IMR-90 (cell line): ENCODE data around the gene USP10. TPM values are rescaled to one million over a fixed set of nuclear protein-coding genes. Genes with fewer than 3 reads are reported as not detected.

Experiments
- ATAC-seq: fragments of 200-7000 bp; cut with Tn5 transposase; 2 replicates; pipeline ENCODE4 v1.9.1; 2020; ENCODE audit warnings: low read depth, mild to moderate bottlenecking, moderate library complexity
- BruUV-seq: library from RNA; stranded (reverse); fragments of 400-500 nt; replicated peaks from 2 replicates; lab custom pipeline; 2021; lab: Mats Ljungman, UMichigan
- CTCF ChIA-PET: fragments of 300-600 bp; formaldehyde crosslinking; extraction: SDS; loops from one replicate; lab custom pipeline; 2021; ENCODE audit warnings: antibody characterized with exemption; lab: Yijun Ruan, JAX
- POLR2A ChIA-PET: fragments of 300-600 bp; sonication (Branson Sonifier 250); formaldehyde crosslinking; loops from one replicate; lab custom pipeline; 2022; ENCODE audit warnings: antibody characterized with exemption; ENCODE audit not compliant: unreplicated experiment; lab: Charles Lee
- DNase-seq: peaks from one replicate; pipeline ENCODE4 v3.0.0; 2013
- H2AFZ ChIP-seq: replicated peaks from 2 replicates; pipeline ENCODE3; 2013; ENCODE audit warnings: low read length, mild to moderate bottlenecking; ENCODE audit not compliant: poor library complexity
- H2AK5ac ChIP-seq: 2 replicates; pipeline ENCODE4 v1.6.1; 2013; ENCODE audit warnings: low read depth, low read length, inconsistent platforms
- H2AK9ac ChIP-seq: replicated peaks from 2 replicates; pipeline ENCODE3; 2013; ENCODE audit warnings: mild to moderate bottlenecking, low read depth, low read length, moderate library complexity; ENCODE audit not compliant: poor library complexity
- H2BK120ac ChIP-seq: 2 replicates; pipeline ENCODE4 v1.6.1; 2013; ENCODE audit warnings: low read depth, low read length, inconsistent platforms
- H2BK15ac ChIP-seq: 3 replicates; pipeline ENCODE4 v1.6.1; 2013; ENCODE audit warnings: low read depth, low read length, inconsistent platforms
- H2BK20ac ChIP-seq: 2 replicates; pipeline ENCODE4 v1.6.1; 2013; ENCODE audit warnings: low read depth, mild to moderate bottlenecking, inconsistent platforms, low read length, moderate library complexity
- H2BK5ac ChIP-seq: 2 replicates; pipeline ENCODE4 v1.6.1; 2013; ENCODE audit warnings: mild to moderate bottlenecking, low read depth, low read length, inconsistent platforms; ENCODE audit not compliant: poor library complexity, severe bottlenecking
- H3K14ac ChIP-seq: replicated peaks from 2 replicates; pipeline ENCODE4 v1.6.1; 2013; ENCODE audit warnings: low read depth, low read length, inconsistent platforms
- H3K18ac ChIP-seq: 2 replicates; pipeline ENCODE4 v1.6.1; 2013; ENCODE audit warnings: low read depth, low read length, control low read depth
- H3K23ac ChIP-seq: 2 replicates; pipeline ENCODE4 v1.6.1; 2013; ENCODE audit warnings: low read depth, low read length, inconsistent platforms
- H3K27ac ChIP-seq: 2 replicates; pipeline ENCODE4 v1.5.1; 2013; ENCODE audit warnings: mild to moderate bottlenecking, control low read depth, low read length; ENCODE audit not compliant: insufficient read depth
- H3K27me3 ChIP-seq: 2 replicates; pipeline ENCODE4 v1.6.1; 2013; ENCODE audit warnings: low read length; ENCODE audit not compliant: control insufficient read depth, insufficient read depth
- H3K36me3 ChIP-seq: 2 replicates; pipeline ENCODE4 v1.6.1; 2013; ENCODE audit warnings: low read length, mixed read lengths; ENCODE audit not compliant: control insufficient read depth, insufficient read depth
- H3K4ac ChIP-seq: 2 replicates; pipeline ENCODE4 v1.6.1; 2013; ENCODE audit warnings: low read depth, low read length, inconsistent platforms
- H3K4me1 ChIP-seq: 2 replicates; pipeline ENCODE4 v1.6.1; 2013; ENCODE audit warnings: low read length, mixed read lengths; ENCODE audit not compliant: control insufficient read depth, insufficient read depth
- H3K4me2 ChIP-seq: 2 replicates; pipeline ENCODE4 v1.6.1; 2013; ENCODE audit warnings: low read depth, mild to moderate bottlenecking, control low read depth, low read length, moderate library complexity
- H3K4me3 ChIP-seq: 2 replicates; pipeline ENCODE4 v1.5.1; 2013; ENCODE audit warnings: low read depth, mild to moderate bottlenecking, control low read depth, low read length, moderate library complexity; ENCODE audit not compliant: insufficient read depth
- H3K56ac ChIP-seq: 2 replicates; pipeline ENCODE4 v1.6.1; 2013; ENCODE audit warnings: low read length, inconsistent platforms; ENCODE audit not compliant: insufficient read depth; ENCODE audit errors: extremely low read depth
- H3K79me1 ChIP-seq, 2 experiments: 2 replicates each; pipeline ENCODE4 v1.6.1; 2013; ENCODE audit warnings: low read length in 2 of 2, inconsistent platforms in 1 of 2, low read depth in 1 of 2
- H3K9ac ChIP-seq: 2 replicates; pipeline ENCODE4 v1.6.1; 2013; ENCODE audit warnings: low read depth, low read length, control low read depth
- H3K9me1 ChIP-seq: 2 replicates; pipeline ENCODE4 v1.6.1; 2013; ENCODE audit warnings: low read length, inconsistent platforms; ENCODE audit not compliant: insufficient read depth
- H3K9me3 ChIP-seq: 2 replicates; pipeline ENCODE4 v1.6.1; 2013; ENCODE audit warnings: low read length; ENCODE audit not compliant: control insufficient read depth, insufficient read depth
- H4K20me1 ChIP-seq: 2 replicates; pipeline ENCODE4 v1.6.1; 2013; ENCODE audit warnings: low read length, inconsistent platforms; ENCODE audit not compliant: insufficient read depth
- H4K5ac ChIP-seq: 2 replicates; pipeline ENCODE4 v1.6.1; 2013; ENCODE audit warnings: mild to moderate bottlenecking, low read depth, low read length, control low read depth
- H4K8ac ChIP-seq, 2 experiments: 2 replicates each; pipeline ENCODE4 v1.6.1; 2013; ENCODE audit warnings: low read depth in 2 of 2, low read length in 2 of 2, control low read depth in 1 of 2, inconsistent platforms in 1 of 2
- H4K91ac ChIP-seq: 2 replicates; pipeline ENCODE4 v1.6.1; 2013; ENCODE audit warnings: low read depth, low read length, inconsistent platforms; ENCODE audit not compliant: insufficient read depth
- BHLHE40 ChIP-seq: fragments of 150-350 bp; IDR thresholded peaks from 2 replicates; pipeline ENCODE4 v1.6.1; 2016; ENCODE audit warnings: mild to moderate bottlenecking, low read depth, low read length
- CEBPB ChIP-seq: IDR thresholded peaks from 2 replicates; pipeline ENCODE4 v1.6.1; 2012; ENCODE audit warnings: low read depth, low read length, improper control_type of control experiment
- CHD1 ChIP-seq: IDR thresholded peaks from 2 replicates; pipeline ENCODE4 v1.6.1; 2012; ENCODE audit warnings: low read depth, low read length, improper control_type of control experiment
- CTCF ChIP-seq: conservative IDR thresholded peaks from 2 replicates; pipeline ENCODE4 v1.5.1; 2012; ENCODE audit warnings: mild to moderate bottlenecking, low read depth, low read length, improper control_type of control experiment
- FOS ChIP-seq: fragments of 150-350 bp; IDR thresholded peaks from 2 replicates; pipeline ENCODE4 v1.6.1; 2016; ENCODE audit warnings: low read depth, low read length
- MAZ ChIP-seq: IDR thresholded peaks from 2 replicates; pipeline ENCODE4 v1.6.1; 2012; ENCODE audit warnings: low read depth, mild to moderate bottlenecking, low read length, improper control_type of control experiment, moderate library complexity, borderline replicate concordance
- MXI1 ChIP-seq: IDR thresholded peaks from 2 replicates; pipeline ENCODE4 v1.6.1; 2012; ENCODE audit warnings: low read depth, mild to moderate bottlenecking, low read length, moderate library complexity, borderline replicate concordance
- NFE2L2 ChIP-seq: fragments of 150-350 bp; IDR thresholded peaks from 2 replicates; pipeline ENCODE4 v1.6.1; 2016; ENCODE audit warnings: low read depth, mild to moderate bottlenecking, low read length
- POLR2A ChIP-seq: IDR thresholded peaks from 2 replicates; pipeline ENCODE4 v1.6.1; 2012; ENCODE audit warnings: mild to moderate bottlenecking, low read depth, low read length
- RAD21 ChIP-seq: IDR thresholded peaks from 2 replicates; pipeline ENCODE4 v1.6.1; 2012; ENCODE audit warnings: low read length, improper control_type of control experiment
- RCOR1 ChIP-seq: IDR thresholded peaks from 2 replicates; pipeline ENCODE4 v1.6.1; 2012; ENCODE audit warnings: mild to moderate bottlenecking, low read length, improper control_type of control experiment; ENCODE audit not compliant: insufficient replicate concordance
- RFX5 ChIP-seq: IDR thresholded peaks from 2 replicates; pipeline ENCODE4 v1.8.0; 2012; ENCODE audit warnings: low read depth, mild to moderate bottlenecking, low read length, moderate library complexity
- SMC3 ChIP-seq: fragments of 150-350 bp; IDR thresholded peaks from 2 replicates; pipeline ENCODE4 v1.6.1; 2016; ENCODE audit warnings: low read depth, mild to moderate bottlenecking, antibody characterized with exemption, low read length, moderate library complexity
- USF2 ChIP-seq: fragments of 150-350 bp; IDR thresholded peaks from 2 replicates; pipeline ENCODE4 v1.6.1; 2017; ENCODE audit warnings: mild to moderate bottlenecking, antibody characterized with exemption, low read length, low read depth
- WGBS, 2 experiments: methylation state at CpG; one replicate each; pipeline versions ENCODE4 v1.1.5 to v1.1.7; 2013; ENCODE audit warnings: missing lambda C conversion rate in 2 of 2; ENCODE audit not compliant: insufficient read length in 1 of 2; ENCODE audit errors: extremely low coverage in 2 of 2; 5-methylcytosine and 5-hydroxymethylcytosine counted together
- dilution Hi-C: fragments of 300-500 bp; cut with HindIII; formaldehyde crosslinking; loops from one replicate; pipeline ENCODE4 v1.14.3; 2018; ENCODE audit warnings: low sequenced_read_pairs; ENCODE audit not compliant: unreplicated experiment
- in situ Hi-C: fragments of 300-500 bp; cut with MboI; formaldehyde crosslinking; loops from 3 replicates; pipeline ENCODE4 v1.14.3; 2019; ENCODE audit warnings: low sequenced_read_pairs, inconsistent platforms, mixed read lengths
- intact Hi-C: fragments of 100-400 bp; cut with micrococcal nuclease; formaldehyde crosslinking; loops from 2 replicates; pipeline ENCODE4 v1.10.0; 2022
- polyA plus RNA-seq, 3 experiments: library from polyadenylated mRNA; depleted of rRNA; stranded (reverse); fragments of >200 nt; gene quantifications; 2 replicates each; pipeline ENCODE4 v1.2.3, GENCODE V29; 2012; ENCODE audit warnings: low replicate concordance in 1 of 3
- total RNA-seq: library from RNA; depleted of rRNA; stranded (reverse); fragments of >200 nt; gene quantifications from 2 replicates; pipeline ENCODE4 v1.2.3, GENCODE V29; 2012
- TF ChIP-seq, protein P1 (sequence below): fragments of 150-350 bp; IDR thresholded peaks from 2 replicates; pipeline ENCODE4 v1.6.1; 2016; ENCODE audit warnings: low read depth, mild to moderate bottlenecking, low read length, moderate library complexity, borderline replicate concordance

The USP10 gene
- total and polyA plus RNA-seq, 2 of the 4 experiments (the other 2 are of a cell fraction) = 54.3 to 79.0 TPM

DNA sequence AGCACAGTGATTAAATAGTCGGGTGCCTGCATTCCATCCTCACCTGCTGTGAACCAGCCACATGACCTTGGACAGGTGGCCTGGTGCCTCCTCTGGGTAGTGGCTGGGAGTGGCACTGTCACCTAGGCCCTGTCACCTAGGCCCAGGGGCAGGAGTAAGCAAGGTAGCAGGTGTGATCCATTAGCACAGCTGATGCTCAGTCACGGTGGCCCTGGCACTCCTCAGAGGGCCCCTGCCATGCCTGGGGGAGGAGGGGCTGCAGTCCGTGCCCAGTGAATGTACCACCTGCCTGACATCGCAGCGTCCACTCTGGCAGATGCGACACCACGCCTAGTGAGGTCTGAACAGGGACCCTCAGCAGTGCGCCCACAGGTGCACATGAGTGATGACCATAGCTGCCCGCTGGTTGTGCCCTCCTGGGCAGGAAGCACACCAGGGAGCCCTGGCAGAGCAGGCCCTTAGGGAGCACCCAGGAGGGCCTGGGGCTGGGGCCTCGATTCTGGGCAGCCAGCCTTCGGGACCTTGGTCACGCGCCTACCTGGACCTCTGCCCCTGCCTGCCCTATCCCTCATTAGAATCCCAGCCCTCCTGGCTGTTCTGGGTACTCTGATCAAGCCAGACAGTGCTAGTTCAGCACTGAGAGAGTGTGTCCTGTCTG, 86.9 kb downstream of the USP10 start:
- H2AK9ac ChIP-seq = no peak overlapping the region
- in situ Hi-C loops = no loop called here
- ATAC-seq = no peak
- TF ChIP-seq CEBPB = no peak
- TF ChIP-seq FOS = no peak
- no peak for TF ChIP-seq RAD21
- no peak for TF ChIP-seq RCOR1
- no peak for TF ChIP-seq MAZ
- no peak for TF ChIP-seq RFX5
- TF ChIP-seq POLR2A = no peak
- TF ChIP-seq, protein P1, sequence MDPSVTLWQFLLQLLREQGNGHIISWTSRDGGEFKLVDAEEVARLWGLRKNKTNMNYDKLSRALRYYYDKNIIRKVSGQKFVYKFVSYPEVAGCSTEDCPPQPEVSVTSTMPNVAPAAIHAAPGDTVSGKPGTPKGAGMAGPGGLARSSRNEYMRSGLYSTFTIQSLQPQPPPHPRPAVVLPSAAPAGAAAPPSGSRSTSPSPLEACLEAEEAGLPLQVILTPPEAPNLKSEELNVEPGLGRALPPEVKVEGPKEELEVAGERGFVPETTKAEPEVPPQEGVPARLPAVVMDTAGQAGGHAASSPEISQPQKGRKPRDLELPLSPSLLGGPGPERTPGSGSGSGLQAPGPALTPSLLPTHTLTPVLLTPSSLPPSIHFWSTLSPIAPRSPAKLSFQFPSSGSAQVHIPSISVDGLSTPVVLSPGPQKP = no peak
- no peak for TF ChIP-seq BHLHE40
- no peak for TF ChIP-seq USF2
- no peak for TF ChIP-seq NFE2L2
- TF ChIP-seq CTCF = no peak
- no peak for TF ChIP-seq MXI1
- no peak for TF ChIP-seq CHD1
- no peak for TF ChIP-seq SMC3

More for the DNA sequence above, 86.9 kb downstream of the USP10 start:
- H3K4ac ChIP-seq = no peak overlapping the region; the same call in 1 of the 2 replicates
- no peak for DNase-seq
- H3K27ac ChIP-seq = no peak overlapping the region
- H4K20me1 ChIP-seq = no peaks in the 10 kb centered on the region
- H3K4me3 ChIP-seq = no peak overlapping the region
- CTCF ChIA-PET = interaction anchor here (2.5 kb wide), 1 partner anchor 14 kb away, joined by 5 read pairs; no protein-coding TSS in a partner anchor
- no peak overlapping the region for H2BK5ac ChIP-seq
- H2BK120ac ChIP-seq = no peak overlapping the region
- no peak overlapping the region for H3K4me2 ChIP-seq
- 0 out of 2 replicates have a peak overlapping the region, but pooled peaks have one; percentile 43 for H3K14ac ChIP-seq
- BruUV-seq = no TSS peak
- H2BK20ac ChIP-seq = no peak overlapping the region
- peak overlapping the region; percentile 16; the same call in 1 of the 2 replicates for H3K23ac ChIP-seq
- no peak overlapping the region for H3K56ac ChIP-seq
- no peaks in the 10 kb centered on the region for H3K9me3 ChIP-seq
- dilution Hi-C loops (no loop called here), intact Hi-C loops (no loop called here)
- H2BK15ac ChIP-seq = no peak overlapping the region
- no peak overlapping the region; the same call in 1 of the 2 replicates for H3K9ac ChIP-seq
- H2AFZ ChIP-seq = peak overlapping the region; percentile 24
- H3K9me1 ChIP-seq = peaks cover 3% of the 10 kb centered on the region; the same call in 1 of the 2 replicates
- H3K36me3 ChIP-seq = no peaks in the 10 kb centered on the region
- peaks cover 12% of the 10 kb centered on the region; the same call in 1 of the 2 replicates for H3K4me1 ChIP-seq
- POLR2A ChIA-PET = no interaction called here
- peak overlapping the region; percentile 21; the same call in 1 of the 2 replicates for H4K91ac ChIP-seq
- H3K18ac ChIP-seq = 0 out of 2 replicates have a peak overlapping the region, but pooled peaks have one; percentile 33
- H4K5ac ChIP-seq = no peak overlapping the region
- H4K8ac ChIP-seq = no peak overlapping the region
- H2AK5ac ChIP-seq = peak overlapping the region; percentile 66
- H3K27me3 ChIP-seq = no peaks in the 10 kb centered on the region
- 89% methylated on average over 12 of the region's 13 CpGs; no CpG with 5 or more reads in 1 of the 2 experiments for WGBS, 2 experiments
- no peaks in the 10 kb centered on the region for H3K79me1 ChIP-seq
